ENCODE data around the gene ARPC1B. TPM values are rescaled to one million over a fixed set of nuclear protein-coding genes. Genes with fewer than 3 reads are reported as not detected.
"Not testable (repeated sequence)": the region's sequence is repeated elsewhere in the genome, so short reads cannot be mapped to it uniquely, and the experiment has no call there.

Gene ARPC1B
- total RNA-seq, 2 donors from 2014 or later: 141 to 143 TPM

DNA sequence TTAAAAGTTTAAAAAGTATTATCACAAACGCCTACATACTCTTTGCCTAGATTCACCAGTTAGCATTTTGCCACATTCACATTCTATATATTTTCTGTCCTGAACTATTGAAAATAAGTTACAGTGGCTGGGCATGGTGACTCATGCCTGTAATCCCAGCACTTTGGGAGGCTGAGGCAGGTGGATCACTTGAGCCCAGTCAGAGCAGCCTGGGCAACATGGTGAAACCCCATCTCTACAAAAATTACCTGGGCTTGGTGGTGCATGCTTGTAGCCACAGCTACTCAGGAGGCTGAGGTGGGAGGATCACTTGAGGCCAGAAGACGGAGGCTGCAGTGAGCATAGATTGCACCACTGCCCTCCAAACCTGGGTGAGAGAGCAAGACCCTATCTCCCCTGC lies 43.5 kb upstream of the ARPC1B start:
- no peak for DNase-seq
- Histone ChIP-seq H3K36me3 (no peaks in the 10 kb centered on the region), H3K27ac (peak overlapping the region; percentile 71), H3K9me3 (no peaks in the 10 kb centered on the region), H3K27me3 (no peaks in the 10 kb centered on the region), H3K4me1 (peaks cover 31% of the 10 kb centered on the region), H3K9ac (ENCODE audit: low read depth in 2 of 2, low read length in 2 of 2) (peak overlapping the region in 1 of 2 donors; percentile 21), H3K4me3 (no peak overlapping the region)
- intact Hi-C loops (cut with DNase I): no loop called here
- TF ChIP-seq CTCF (IDR thresholded peaks at IDR 0.05): no peak

GRCh38 chr7:99339595-99339994 lies 34.9 kb upstream of the ARPC1B start:
- peaks cover 27% of the 10 kb centered on the region for H3K36me3 ChIP-seq
- H3K9me3 ChIP-seq: no peaks in the 10 kb centered on the region
- H3K27me3 ChIP-seq: no peaks in the 10 kb centered on the region
- TF ChIP-seq CTCF (IDR thresholded peaks at IDR 0.05): no peak
- intact Hi-C loops (cut with DNase I): no loop called here
- DNase-seq: no peak
- no peaks in the 10 kb centered on the region for H3K4me1 ChIP-seq
- H3K27ac ChIP-seq: no peak overlapping the region
- no peak overlapping the region for H3K9ac ChIP-seq (ENCODE audit: low read depth in 2 of 2, low read length in 2 of 2)
- no peak overlapping the region for H3K4me3 ChIP-seq

GRCh38 chr7:99340659-99341058 lies 33.9 kb upstream of the ARPC1B start:
- Histone ChIP-seq H3K4me1 (no peaks in the 10 kb centered on the region), H3K27me3 (no peaks in the 10 kb centered on the region), H3K27ac (no peak overlapping the region), H3K4me3 (no peak overlapping the region), H3K9me3 (no peaks in the 10 kb centered on the region), H3K9ac (ENCODE audit: low read depth in 2 of 2, low read length in 2 of 2) (no peak overlapping the region), H3K36me3 (peaks cover 27% of the 10 kb centered on the region)
- DNase-seq: no peak
- TF ChIP-seq CTCF (IDR thresholded peaks at IDR 0.05): no peak
- intact Hi-C loops (cut with DNase I): no loop called here

- intact Hi-C loops (cut with DNase I): no loop called here
- H3K9ac ChIP-seq (ENCODE audit: low read depth in 2 of 2, low read length in 2 of 2): no peak overlapping the region
- no peaks in the 10 kb centered on the region for H3K9me3 ChIP-seq
- TF ChIP-seq CTCF (IDR thresholded peaks at IDR 0.05): no peak
- H3K36me3 ChIP-seq: peaks cover 15% of the 10 kb centered on the region
- no peaks in the 10 kb centered on the region for H3K27me3 ChIP-seq
- no peak for DNase-seq
- H3K27ac ChIP-seq: no peak overlapping the region
- H3K4me3 ChIP-seq: no peak overlapping the region
- H3K4me1 ChIP-seq: no peaks in the 10 kb centered on the region
Measured at GRCh38 chr7:99344061-99344647, 30.4 kb upstream of the ARPC1B start.

DNA sequence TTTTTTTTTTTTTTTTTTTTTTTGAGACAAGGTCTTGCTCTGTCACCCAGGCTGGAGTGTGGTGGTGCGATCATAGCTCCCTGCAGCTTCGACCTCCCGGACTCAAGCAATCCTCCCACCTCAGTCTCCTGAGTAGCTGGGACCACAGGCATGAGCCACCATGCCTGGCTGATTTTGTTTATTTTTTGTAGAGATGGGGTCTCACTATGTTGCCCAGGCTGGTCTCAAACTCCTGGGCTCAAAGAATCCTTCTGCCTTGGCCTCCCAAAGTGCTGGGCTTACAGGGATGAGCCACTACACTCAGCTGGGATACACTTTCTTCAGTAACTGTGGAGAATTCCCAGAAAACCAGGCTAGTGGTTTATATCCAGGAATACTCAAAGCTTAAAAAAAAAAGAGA lies 23.9 kb upstream of the ARPC1B start:
- H3K4me3 ChIP-seq; H3K9me3 ChIP-seq; H3K9ac ChIP-seq (ENCODE audit: low read depth in 2 of 2, low read length in 2 of 2); H3K27ac ChIP-seq; H3K27me3 ChIP-seq; DNase-seq; intact Hi-C loops (cut with DNase I); H3K4me1 ChIP-seq: not testable (repeated sequence)
- H3K36me3 ChIP-seq: peaks cover 51% of the 10 kb centered on the region

DNA sequence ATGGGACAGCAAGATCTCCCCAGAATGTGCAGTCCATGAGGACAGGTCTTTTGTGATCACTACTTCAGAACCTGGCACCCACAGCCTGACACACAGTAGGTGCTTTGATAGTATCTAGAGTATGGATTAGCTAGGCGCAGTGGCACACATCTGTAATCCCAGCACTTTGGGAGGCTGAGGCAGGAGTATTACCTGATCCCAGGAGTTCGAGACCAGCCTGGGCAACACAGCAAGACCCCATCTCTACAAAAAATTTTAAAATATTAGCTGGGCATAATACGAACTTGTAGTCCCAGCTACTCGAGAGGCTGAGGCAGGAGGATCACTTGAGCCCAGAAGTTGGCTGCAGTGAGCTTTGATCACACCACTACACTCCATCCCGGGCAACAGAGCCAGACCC lies 22.3 kb upstream of the ARPC1B start:
- Histone ChIP-seq H3K27ac (no peak overlapping the region), H3K4me3 (no peak overlapping the region), H3K36me3 (peaks cover 58% of the 10 kb centered on the region), H3K9ac (ENCODE audit: low read depth in 2 of 2, low read length in 2 of 2) (no peak overlapping the region), H3K9me3 (no peaks in the 10 kb centered on the region), H3K27me3 (no peaks in the 10 kb centered on the region), H3K4me1 (no peaks in the 10 kb centered on the region)
- DNase-seq: no peak
- intact Hi-C loops (cut with DNase I): no loop called here
- no peak for TF ChIP-seq CTCF (IDR thresholded peaks at IDR 0.05)

Data from colonic mucosa (tissue), 4 donors.